Peyer's patch (tissue), 4 donors: ENCODE results near the gene RHBDF2. TPM values are rescaled to one million over a fixed set of nuclear protein-coding genes. Genes with fewer than 3 reads are reported as not detected.
A peak's percentile ranks its signal among the peaks of the same experiment; 100 is the strongest.

Experiments used
- DNase-seq, 3 donors: peaks; one replicate each; pipeline ENCODE4 v3.0.0-alpha.2; 2017 to 2019
- H3K27ac ChIP-seq, 4 donors: fragments of 200-600 bp; sonication (generic); one replicate each; pipeline ENCODE4 v1.5.1; 2016 to 2019
- H3K27me3 ChIP-seq, 2 donors: fragments of 200-600 bp; sonication (generic); one replicate each; pipeline ENCODE4 v1.5.1; 2019
- H3K36me3 ChIP-seq, 3 donors: fragments of 200-600 bp; sonication (generic); one replicate each; pipeline ENCODE4 v1.5.1; 2016 to 2019
- H3K4me1 ChIP-seq, 4 donors: fragments of 200-600 bp; sonication (generic); one replicate each; pipeline ENCODE4 v1.5.1; 2016 to 2019
- H3K4me3 ChIP-seq, 4 donors: fragments of 200-600 bp; sonication (generic); 1 replicate in 3 of 4; 2 replicates in 1 of 4; pipeline ENCODE4 v1.5.1; 2016 to 2019; ENCODE audit warnings: mild to moderate bottlenecking in 1 of 4
- H3K9me3 ChIP-seq, 4 donors: fragments of 200-600 bp; sonication (generic); one replicate each; pipeline ENCODE4 v1.5.1; 2016 to 2019; ENCODE audit warnings: mild to moderate bottlenecking in 1 of 4
- CTCF ChIP-seq, 6 experiments: fragments of 450-650 bp in 4 of 6; fragments of 200-600 bp in 2 of 6; sonication (generic) in 1 of 6; IDR thresholded peaks; one replicate each; pipeline ENCODE4 v1.5.1; 2017 to 2019; ENCODE audit warnings: antibody characterized with exemption in 6 of 6, mild to moderate bottlenecking in 3 of 6, moderate library complexity in 1 of 6
- POLR2A ChIP-seq, 2 donors: fragments of 450-650 bp; IDR thresholded peaks; one replicate each; pipeline ENCODE4 v1.5.1; 2017; ENCODE audit warnings: antibody characterized with exemption in 2 of 2, mild to moderate bottlenecking in 2 of 2, moderate library complexity in 2 of 2
- total RNA-seq, 4 donors: library from RNA; depleted of rRNA; stranded (reverse); fragments of >200 nt; gene quantifications; one replicate each; pipeline ENCODE4 v1.1.0, GENCODE V29; 2016

RHBDF2 gene
- total RNA-seq, 4 donors from 2014 or later: 8.8 to 225 (median 33.0) TPM

DNA sequence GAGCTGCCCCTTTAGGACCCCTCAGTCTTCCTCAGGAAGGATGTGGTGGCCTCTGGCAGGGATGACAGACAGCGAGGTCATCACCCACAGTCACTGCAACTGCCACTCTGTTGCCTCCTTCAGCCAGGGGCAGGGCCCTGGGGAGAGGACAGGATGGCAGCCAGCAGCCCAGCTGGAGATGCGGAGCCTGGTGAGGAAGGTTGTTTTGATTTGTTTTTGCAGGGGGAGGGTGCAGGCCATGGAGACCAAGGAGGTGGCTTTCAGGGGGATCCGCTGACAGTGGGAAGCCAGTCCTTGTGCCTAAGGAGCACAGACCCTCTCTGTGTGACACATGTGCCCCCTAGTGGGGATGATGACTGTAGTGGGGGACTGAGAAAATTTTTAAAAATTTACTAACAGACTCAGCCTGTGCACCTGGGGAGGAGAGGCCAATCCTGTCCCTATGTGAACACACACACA lies 46.0 kb upstream of the RHBDF2 start:
- DNase-seq: peak; percentile 44 to 84 (median 79)
- Histone ChIP-seq H3K9me3 (no peaks in the 10 kb centered on the region), H3K27me3 (no peaks in the 10 kb centered on the region), H3K4me1 (peaks cover 0 to 43% (median 4%) of the 10 kb centered on the region in 4 donors), H3K4me3 (no peak overlapping the region), H3K36me3 (no peaks in the 10 kb centered on the region), H3K27ac (peak overlapping the region in 1 of 4 donors; percentile 56)
- peak; percentile 56 to 74 (median 64) for TF ChIP-seq CTCF (IDR thresholded peaks at IDR 0.05)
- no peak for TF ChIP-seq POLR2A (IDR thresholded peaks at IDR 0.05)

GRCh38 chr17:76546556-76547182 lies 45.4 kb upstream of the RHBDF2 start:
- Histone ChIP-seq H3K36me3 (no peaks in the 10 kb centered on the region), H3K4me3 (no peak overlapping the region), H3K27me3 (no peaks in the 10 kb centered on the region), H3K27ac (peak overlapping the region in 1 of 4 donors; percentile 56), H3K9me3 (no peaks in the 10 kb centered on the region), H3K4me1 (peaks cover 0 to 43% (median 4%) of the 10 kb centered on the region in 4 donors)
- DNase-seq: no peak
- TF ChIP-seq POLR2A (IDR thresholded peaks at IDR 0.05) (no peak), CTCF (IDR thresholded peaks at IDR 0.05) (no peak)

- no peak overlapping the region for H3K27ac ChIP-seq
- H3K36me3 ChIP-seq: no peaks in the 10 kb centered on the region
- no peak for TF ChIP-seq CTCF (IDR thresholded peaks at IDR 0.05)
- TF ChIP-seq POLR2A (IDR thresholded peaks at IDR 0.05): no peak
- peaks cover 0 to 42% (median 4%) of the 10 kb centered on the region in 4 donors for H3K4me1 ChIP-seq
- H3K27me3 ChIP-seq: no peaks in the 10 kb centered on the region
- DNase-seq: peak in 1 of 3 donors; percentile 48
- no peaks in the 10 kb centered on the region for H3K9me3 ChIP-seq
- H3K4me3 ChIP-seq: no peak overlapping the region
Observed at GRCh38 chr17:76545918-76546555, 44.8 kb upstream of the RHBDF2 start.

- Histone ChIP-seq H3K9me3 (no peaks in the 10 kb centered on the region), H3K36me3 (no peaks in the 10 kb centered on the region), H3K4me1 (peaks cover 0 to 52% (median 4%) of the 10 kb centered on the region in 4 donors), H3K27me3 (no peaks in the 10 kb centered on the region), H3K4me3 (no peak overlapping the region), H3K27ac (peak overlapping the region in 2 of 4 donors; percentile 13 to 31)
- DNase-seq: peak in 1 of 3 donors; percentile 51
- TF ChIP-seq POLR2A (IDR thresholded peaks at IDR 0.05): no peak
Observed at GRCh38 chr17:76544546-76545365, 43.5 kb upstream of the RHBDF2 start.

DNA sequence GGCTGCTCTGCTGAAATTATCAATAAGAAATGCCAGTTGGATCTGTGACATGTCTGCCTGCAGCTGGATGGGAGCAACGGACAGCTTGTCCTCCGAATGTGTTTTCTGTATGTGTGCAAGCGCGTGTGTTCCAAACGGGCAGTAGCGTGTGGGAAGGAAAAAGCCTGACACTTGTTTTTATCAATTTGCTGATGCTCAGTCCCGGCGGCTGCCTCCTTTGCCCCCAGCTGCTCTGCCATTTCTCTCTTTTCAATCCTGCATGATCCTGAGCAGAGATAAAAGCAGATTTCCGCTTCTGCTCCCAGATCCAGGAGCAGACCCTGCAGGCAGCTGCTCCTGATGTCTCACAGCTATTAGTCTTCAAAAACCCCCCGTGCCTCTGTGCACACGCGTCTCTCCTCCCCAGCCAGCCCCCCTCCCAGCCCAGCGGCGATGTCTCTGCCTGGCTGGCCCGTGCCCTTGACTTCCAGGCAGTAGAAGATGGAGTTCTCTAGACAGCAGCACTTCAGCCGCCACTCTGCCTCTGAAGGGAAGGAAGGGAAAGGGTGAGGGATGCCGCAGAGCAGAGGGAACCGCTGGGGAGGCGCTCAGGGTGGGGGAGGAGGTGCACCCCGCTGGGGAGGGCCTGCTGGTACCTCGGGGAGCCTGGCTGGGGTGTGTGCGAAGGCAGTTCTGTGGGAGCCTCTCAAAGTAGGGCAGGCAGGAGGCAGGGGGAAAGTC lies 42.8 kb upstream of the RHBDF2 start:
- DNase-seq: no peak
- Histone ChIP-seq H3K36me3 (no peaks in the 10 kb centered on the region), H3K9me3 (no peaks in the 10 kb centered on the region), H3K27ac (peak overlapping the region in 2 of 4 donors; percentile 13 to 31), H3K4me3 (no peak overlapping the region), H3K4me1 (peaks cover 0 to 52% (median 4%) of the 10 kb centered on the region in 4 donors), H3K27me3 (no peaks in the 10 kb centered on the region)
- TF ChIP-seq POLR2A (IDR thresholded peaks at IDR 0.05): no peak
- no peak for TF ChIP-seq CTCF (IDR thresholded peaks at IDR 0.05)
